Mesenteric fat pad (tissue), 1 donor: ENCODE measurements around the gene CHST11. TPM values are rescaled to one million over a fixed set of nuclear protein-coding genes. Genes with fewer than 3 reads are reported as not detected.

Experiments
- DNase-seq: peaks from one replicate; pipeline ENCODE4 v3.0.0-alpha.2; 2020; ENCODE audit warnings: low spot score
- total RNA-seq: library from RNA; stranded (reverse); fragmentation: NEBNext Ultra II Directional; extraction: Animal tissue kit (Norgen Biotek cat#: 25700); gene quantifications from one replicate; pipeline ENCODE4 v1.2.1, GENCODE V29; 2021
- donor health status: DM: yes; HTN: yes; CAD: no.

The CHST11 gene
- total RNA-seq, 1 donor from 2014 or later = 15.4 TPM

DNA sequence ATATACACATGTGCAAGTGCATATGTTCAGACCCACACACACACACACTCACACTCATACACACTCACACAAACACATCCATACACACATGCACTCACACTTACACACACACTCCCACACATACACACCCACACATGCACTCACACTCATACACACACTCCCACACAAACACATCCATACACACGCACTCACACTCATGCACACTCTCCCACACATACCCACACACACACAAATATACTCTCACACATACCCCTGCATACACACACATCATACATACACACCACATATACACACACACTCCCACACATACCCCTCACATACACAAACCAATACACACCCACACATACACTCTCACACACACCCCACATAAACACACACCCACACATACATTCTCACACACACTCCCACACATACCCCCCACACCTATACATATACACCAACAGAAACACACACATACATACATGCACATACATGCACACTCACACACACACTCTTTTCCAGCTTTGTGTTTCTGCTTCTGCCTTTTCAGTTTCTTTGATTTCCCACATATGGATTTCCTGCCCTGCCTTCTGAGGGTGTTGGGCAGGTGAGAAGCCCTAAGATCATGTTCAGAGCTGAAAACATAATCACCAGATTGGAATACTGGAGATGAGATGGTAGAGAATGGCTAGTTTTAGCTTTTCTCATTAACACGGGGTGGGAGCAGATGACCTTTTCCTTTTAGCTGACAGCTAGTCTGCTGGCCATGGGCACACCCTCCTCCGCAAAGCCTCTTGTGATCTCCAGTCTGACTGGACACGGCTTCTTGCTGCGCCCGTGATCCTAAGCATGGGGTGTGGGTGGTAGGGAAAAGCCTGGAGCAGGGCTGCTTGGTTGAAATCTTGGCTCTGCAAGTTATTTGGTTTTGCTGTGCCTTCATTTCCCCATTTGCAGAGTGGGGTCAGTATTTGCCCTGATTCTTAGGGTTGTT, 214.0 kb downstream of the CHST11 start:
- DNase-seq = peak; percentile 60

DNA sequence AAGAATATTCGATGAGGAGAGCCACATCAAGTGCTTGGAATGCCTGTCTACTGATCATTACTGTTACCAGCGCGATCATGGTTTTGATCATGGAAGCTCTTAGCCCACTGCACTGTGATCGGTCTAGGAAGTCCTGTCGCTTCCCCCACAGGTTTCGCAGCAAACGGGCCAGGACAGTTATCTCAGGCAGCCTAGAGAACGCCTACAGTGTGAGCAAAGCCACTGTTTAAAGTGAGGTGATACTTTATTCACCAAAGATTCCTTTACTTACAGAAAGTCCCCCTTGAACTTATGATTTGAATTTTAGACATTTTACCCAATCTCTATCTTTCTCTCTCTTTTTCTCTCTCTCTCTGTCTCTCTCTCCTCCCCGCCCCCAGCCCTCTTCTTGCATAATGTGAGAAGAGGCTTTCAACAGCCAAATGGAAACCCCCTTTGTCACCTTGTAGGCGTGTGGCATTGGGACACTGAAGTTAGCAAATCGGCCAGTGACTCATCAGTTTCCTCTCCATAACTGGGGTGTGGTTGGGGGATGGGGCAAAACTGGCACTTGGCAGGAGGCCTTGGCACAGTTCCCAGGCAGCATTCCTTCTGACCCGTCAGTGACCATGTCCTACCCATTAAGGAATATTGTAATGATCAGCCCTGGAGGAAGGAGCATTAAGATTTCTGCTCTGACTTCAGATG, 214.8 kb downstream of the CHST11 start:
- DNase-seq = peak; percentile 94

DNA sequence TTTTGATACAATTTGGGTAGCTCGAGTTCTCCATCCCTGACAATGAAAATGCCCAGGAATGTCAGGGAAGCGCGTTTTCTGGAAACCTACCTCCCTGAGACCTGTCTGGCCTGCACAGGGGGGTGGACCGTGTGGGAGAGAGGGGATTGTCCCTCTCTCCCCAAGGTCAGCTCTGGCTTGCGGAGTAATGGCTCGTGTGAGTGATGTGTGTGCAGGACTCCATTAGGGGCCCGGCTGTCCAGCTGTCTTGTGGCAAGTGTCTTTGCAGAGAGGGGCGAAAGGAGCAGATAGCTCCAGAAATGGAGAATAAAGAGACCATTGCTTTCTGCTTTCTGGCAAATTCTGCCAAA, 215.3 kb downstream of the CHST11 start:
- DNase-seq = peak; percentile 45

DNA sequence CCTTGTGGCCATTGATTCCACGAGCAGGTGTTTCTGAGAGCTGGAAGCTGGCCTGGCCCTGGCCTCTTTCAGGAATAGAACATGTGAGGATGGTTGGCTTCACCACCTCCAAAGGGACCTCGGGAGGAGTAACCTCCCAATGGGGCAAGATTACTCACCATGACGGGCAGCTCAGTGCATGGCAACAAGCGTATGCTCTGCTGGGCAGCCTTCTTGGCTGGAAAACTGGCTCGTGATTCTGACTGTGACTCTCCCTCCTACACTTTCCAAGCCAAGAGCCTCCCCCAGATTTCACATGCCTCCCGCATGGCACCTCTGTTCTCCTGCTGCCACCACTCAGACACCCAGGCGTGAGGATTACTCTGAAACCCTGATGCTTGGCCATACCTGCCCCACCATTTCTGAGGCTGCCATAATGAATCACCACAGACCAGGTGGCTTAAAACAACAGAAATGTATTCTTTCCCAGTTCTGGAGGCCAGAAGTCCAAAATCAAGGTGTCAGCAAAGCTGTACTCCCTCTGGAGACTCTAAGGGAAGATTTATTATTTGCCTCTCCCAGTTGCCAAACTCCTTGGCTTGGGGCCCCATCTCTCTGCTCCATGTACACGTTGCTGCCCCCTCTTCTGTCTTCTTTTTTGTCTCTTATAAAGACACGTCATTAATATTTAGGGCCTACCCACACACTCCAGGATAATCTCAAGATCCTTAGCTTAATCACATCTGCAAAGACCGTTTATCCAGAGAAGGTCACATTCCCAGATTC, 215.9 kb downstream of the CHST11 start:
- peak; percentile 86 for DNase-seq

DNA sequence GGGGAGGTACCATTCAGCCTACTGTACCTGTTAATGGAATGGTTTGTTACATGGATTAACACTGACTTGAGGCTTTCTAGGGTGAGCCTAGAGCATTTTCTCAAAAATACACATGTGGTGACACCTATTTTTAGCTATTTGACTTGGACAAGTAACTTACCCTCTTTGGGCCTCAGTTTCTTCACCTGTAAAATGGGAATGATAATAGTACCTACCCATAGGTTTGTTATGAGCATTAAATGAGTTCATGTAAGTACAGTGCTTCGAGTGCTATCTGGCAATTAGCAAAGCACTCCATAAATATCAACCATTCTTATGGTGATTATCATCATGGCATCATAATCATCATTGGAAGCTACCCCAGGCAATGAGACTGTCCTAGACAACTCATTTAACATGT, 216.5 kb downstream of the CHST11 start:
- no peak for DNase-seq

DNA sequence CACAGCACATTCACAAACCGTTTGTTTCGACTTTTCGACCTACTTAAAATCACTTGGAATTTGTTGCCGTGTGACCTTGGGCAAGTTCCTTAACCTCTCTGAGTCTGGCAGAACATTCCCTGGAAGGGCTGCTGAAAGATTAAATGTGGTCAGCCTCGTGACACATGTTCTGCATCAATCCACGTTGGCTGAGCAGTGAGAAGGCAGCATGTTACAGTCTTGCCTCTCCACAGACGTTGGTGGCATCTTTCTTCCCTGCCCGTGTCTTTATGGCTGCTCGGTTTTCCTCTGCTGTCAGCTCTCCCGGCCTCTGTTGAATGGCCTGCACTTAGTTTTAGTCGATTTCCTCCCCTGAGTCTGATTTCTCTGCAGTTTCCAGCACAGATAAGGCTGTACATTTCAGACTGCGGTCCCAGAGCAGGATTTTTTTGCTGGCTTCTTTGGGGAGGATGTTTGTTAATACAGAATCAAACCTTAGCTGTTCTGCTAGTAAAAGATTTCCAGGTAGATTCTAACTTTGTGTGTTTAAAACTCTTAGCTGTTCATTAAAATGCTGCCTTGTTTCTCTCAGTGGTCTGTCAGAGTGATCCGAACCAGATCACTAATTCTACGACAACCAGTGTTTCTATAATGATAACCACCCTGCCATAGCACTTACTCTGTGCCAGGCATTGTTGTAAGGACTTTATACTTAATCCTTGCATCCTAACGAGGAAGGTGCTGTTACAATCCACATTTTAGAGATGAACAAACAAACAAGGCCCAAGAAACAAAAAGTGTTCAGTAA, 217.1 kb downstream of the CHST11 start:
- DNase-seq = peak; percentile 24

DNA sequence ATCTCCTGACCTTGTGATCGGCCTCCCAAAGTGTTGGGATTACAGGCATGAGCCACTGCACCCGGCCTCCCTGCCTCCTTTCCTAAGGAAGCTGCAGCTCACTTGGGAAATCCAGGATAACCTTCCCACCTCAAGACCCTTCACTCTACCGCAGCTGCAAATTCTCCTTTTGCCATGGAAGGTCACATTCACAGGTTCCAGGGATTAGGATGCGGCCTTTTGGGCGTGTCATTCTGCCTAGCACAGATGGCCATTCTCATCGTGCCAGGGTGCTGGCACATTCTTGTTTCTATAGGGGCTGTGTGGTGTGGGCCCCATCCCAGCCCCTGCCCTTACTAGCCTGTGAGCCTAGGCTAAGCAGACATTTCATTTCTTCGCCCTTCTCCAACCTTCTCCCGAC, 219.9 kb downstream of the CHST11 start:
- no peak for DNase-seq

DNA sequence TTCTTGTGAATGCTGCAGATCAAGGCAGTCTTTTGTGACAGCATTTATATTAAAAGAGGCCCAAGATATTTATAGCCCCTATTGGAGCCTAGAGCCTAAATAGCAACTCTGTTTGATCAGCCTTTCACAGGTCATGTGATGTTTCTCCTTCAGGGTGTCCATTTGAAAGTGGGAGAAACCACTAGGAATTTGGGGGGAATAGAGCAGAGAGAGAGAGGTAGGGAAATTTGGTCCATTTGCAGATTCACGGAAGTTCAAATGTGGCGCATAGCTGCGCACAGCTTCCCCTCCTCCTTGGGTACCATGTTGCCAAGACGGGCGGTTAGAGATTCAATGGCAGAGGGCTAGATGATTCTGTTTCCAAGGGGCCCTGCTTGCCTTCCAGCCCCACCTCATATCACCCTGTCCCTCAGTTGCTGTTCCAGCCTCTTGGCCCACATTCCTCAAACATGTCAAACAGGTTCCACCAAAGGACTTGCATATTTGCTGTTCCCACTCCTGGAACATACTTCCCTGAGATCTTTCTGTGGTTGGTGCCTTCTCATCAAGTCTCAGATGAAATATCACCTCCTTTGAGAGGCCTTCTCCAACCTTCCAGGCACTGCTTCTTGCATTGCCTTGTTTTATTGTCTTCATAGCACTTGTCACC, 220.8 kb downstream of the CHST11 start:
- DNase-seq = no peak

DNA sequence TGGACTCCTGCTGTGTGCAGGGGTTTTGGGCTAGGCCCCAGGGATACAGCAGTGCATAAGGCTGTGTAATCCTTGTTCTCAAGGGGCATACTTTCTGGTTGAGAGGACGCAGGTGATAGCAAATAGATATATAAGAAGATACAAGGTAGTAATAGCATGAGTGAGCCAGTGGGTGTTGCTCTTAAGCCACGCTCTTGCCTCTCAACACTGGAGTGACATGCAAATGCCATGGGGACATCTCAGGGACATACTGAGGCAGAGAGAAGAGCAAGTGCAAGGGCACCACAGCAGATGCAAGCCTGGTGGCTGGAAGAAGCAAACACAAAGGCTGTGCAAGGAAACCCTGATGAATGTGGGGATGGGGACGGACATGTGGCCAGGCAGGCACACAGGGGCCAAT, 223.3 kb downstream of the CHST11 start:
- no peak for DNase-seq

DNA sequence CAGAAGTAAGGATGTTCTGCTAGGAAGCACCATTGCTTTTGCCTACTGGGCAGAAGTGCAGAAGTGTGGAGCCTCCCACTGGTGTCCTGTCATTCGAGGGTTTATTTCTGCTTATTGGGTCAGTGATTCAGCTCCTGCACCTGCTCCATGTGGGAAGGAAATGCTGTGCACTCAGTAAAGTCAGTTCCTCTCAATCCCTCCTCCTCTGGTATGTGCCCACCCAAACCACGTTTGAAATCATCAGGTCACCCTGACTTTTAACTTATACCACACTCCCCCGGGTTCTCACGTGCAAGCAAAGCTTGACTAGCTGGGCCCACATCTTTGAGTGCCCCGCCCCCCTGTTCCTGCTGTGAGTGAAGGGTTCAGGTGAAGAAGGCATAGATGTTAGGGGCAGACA, 223.7 kb downstream of the CHST11 start:
- no peak for DNase-seq

DNA sequence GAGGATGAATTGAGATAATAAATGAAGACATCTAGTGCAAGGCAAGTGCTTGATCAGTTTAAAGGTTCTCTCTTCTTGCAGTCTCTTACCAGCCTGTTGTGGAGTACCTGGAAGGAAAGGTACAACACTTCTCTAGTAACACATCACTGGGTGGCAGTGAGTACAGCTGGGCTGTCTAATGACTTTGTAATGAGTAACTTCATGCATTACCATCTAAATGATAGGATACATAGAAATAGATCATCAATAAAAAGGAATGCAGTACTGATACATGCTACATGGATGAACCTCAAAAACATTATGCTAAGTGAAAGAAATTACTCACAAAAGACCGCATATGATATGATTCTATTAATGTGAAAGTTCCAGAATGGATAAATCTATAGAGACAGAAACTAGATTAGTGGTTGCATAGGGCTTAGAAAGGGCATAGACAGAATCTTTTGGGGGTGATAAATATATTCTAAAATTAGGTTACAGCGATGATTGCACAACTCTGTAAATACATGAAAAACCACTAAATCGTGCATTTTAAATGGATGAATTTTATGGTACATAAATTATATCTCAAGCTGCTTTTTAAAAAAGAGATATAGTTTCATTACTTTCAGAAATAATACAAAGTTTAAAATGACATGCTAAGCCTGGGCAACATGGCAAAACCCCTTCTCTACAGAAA, 224.4 kb downstream of the CHST11 start:
- DNase-seq = no peak

DNA sequence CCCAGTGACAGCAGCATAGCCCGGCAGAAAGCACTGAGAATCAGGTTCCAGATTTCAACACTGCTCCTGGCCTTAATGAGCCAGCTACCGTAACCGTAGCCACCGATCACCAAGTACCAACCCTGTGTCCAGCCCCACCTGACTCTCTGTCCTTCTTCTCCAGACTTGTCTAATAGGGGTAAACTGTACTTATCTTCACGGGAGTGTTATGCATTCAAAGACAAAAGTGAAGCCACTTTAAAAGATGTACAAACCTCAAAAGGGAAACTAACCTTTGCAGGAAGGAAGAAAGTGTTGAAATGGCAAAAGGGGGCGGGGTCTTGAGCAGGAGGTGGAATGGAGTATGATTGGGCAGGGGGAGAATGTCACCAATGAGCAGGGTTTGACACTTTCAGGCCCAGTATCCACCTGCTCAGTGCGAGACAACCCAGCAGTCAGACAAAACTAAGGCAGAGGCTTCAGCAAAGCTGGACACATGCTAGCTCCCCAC, 226.1 kb downstream of the CHST11 start:
- DNase-seq = no peak

DNA sequence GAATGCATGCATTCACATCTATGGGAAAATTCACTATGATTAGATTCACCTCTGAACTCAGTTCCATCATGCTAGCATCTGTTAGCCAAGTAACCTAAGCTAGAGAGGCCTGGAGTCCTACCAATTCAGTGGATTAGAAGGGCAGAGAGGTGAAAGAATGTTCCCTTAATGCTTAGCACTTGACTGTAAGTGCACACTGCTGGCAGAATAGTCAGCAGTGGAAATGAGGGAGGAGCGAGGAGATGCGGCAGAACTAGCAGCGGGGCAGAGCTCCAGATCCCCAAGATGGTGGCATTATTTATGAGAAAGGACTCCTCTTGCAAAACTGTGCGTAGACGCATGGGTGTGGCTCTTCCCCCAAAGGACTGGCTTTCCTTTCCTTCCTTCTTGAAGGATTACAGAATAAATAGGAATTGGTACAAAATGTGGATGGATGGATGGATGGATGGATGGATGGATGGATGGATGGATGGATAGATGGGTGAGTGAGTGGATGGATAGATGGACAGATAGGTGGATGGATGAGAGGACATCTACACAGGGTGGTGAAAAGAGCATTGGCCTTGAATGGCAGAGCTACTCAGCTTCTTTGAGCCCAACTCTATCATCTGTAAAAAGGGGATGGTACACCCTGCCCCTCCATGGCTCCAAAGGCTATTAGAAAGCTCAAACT, 227.2 kb downstream of the CHST11 start:
- DNase-seq = no peak

DNA sequence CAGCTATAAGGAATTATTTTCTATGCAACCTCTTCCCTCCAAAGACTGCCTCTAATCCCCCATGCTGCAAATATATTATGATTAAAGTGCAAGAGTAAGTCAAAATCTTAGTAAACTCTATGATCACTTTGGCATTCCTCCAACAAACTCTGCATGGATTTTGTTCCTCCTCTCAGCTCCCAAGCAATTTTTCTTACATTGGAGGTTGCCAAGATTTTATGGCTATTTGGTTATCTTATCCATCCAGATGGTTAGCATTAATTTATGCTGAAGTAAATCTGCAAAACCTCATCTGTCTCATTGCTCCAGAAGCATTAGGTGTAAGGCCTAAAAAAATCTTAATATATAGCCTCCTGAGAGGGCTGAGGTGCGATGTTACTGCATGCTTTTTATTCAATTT, 228.1 kb downstream of the CHST11 start:
- no peak for DNase-seq

DNA sequence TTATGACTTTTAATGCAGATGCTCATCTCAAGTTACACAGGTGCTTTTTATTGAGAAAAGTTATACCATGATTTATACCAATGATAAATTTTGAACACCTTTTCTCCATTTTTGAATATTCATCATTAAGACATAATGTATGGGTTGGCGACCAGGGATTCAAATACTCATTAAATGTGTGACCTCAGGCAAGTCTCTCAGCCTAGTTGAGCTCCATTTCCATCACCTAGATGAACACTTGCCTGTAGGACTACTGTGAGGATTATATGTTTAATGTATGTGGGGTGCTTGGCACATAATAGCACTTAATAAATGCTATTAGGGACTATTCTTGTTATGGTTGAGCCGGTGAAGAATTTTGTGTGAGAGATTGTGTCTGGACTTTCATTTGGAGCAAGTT, 228.6 kb downstream of the CHST11 start:
- DNase-seq = no peak

DNA sequence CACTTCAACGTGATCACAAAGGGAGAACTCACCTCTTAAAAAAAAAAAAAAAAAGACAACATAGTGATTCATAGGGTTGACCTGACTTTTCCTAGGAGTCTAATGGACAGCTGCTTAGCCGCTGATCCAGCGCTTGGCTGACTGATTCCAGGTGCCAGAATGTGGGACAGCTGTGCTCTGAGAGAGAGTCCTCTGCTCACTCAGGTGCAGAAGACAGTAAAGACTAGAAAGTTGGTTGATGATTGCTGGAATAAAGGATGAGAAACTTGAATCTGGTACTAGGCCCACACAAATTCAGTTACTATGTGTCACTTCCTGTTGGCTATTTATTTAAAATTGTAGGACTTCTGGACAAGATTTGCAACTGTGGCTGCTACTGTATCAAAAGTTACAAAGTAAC, 229.4 kb downstream of the CHST11 start:
- DNase-seq = no peak

DNA sequence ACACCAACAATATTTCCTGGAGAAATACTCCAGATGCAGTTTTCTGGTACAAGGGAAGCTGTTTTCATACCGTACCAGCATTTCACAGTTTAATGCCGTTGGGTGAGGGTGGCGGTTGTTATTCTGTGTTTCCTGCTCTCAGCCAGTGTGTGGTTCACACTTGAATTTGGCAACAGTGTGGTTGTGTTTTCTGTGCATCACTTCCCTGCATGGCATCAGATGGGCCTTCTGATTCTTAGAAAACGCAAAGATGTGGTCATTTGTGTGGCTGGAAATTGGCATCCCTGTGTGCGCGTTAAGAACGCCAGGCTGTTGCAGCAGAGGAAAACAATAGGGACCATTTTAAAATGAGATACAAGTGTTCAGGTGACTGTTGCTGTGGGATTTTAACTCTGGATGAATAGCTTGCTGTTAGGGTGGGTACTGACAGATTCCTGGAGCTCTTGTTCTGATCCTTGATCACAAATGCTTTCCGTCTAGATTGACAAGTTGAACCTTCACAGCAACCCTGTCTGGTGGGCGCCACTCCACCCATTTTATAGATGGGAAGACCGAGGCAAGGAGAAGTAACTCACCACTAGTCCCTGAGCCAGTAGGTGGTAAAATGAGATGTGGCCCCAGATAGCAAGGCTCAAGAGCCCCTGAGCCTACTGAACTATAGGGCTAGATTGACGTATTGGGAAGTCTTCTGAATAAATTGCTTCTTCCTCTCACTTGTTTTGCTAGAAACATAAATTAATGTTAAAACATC, 231.2 kb downstream of the CHST11 start:
- no peak for DNase-seq

DNA sequence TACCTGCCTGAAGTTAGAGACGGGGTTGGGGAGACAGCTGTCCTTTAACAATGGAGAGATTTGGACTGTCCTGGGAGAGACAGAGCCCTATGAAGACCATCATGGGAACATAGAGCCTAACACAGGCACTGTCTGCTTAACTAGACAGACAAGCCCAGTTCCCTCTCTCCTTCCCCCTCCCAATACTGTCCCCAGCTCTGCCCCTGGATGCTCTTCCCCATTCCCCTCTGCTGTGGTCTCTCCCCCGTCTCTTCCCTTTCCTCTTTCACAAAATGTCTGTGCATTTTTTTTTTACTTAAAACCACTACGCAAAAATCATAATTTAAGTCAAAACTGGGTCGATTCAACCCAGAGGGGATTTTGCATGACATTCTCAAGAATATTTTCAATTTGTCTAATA, 232.9 kb downstream of the CHST11 start:
- DNase-seq = no peak
